Activated T-helper 1 cell treated with anti-CD3 and anti-CD28 coated beads, Interleukin-12 subunit alpha, Interleukin-12 subunit beta, Interleukin-2, Interleukin-4 antibody, amounts not matched to agents 30 ng/mL and 10 ng/mL and 1 ng/mL, durations not matched to agents 14 hours and 24 hours and 36 hours (primary cell): Measurements from ENCODE around the gene SNRPA1. TPM values are rescaled to one million over a fixed set of nuclear protein-coding genes. Genes with fewer than 3 reads are reported as not detected.

Experiments
- DNase-seq: peaks from one replicate; pipeline ENCODE4 v3.0.0; 2021; ENCODE audit warnings: low spot score
- H3K27ac Mint-ChIP-seq: one replicate; pipeline ENCODE4 v1.8.0; 2021; ENCODE audit warnings: mild to moderate bottlenecking, mixed read lengths
- H3K27me3 Mint-ChIP-seq: one replicate; pipeline ENCODE4 v1.8.0; 2022; ENCODE audit warnings: mild to moderate bottlenecking, moderate library complexity, mixed read lengths; ENCODE audit not compliant: insufficient read depth
- H3K36me3 Mint-ChIP-seq: one replicate; pipeline ENCODE4 v1.8.0; 2021; ENCODE audit warnings: low read depth, mixed read lengths
- H3K4me1 Mint-ChIP-seq: one replicate; pipeline ENCODE4 v1.8.0; 2021; ENCODE audit warnings: low read depth, mixed read lengths
- H3K4me3 Mint-ChIP-seq: one replicate; pipeline ENCODE4 v1.8.0; 2021; ENCODE audit warnings: mild to moderate bottlenecking, moderate library complexity, mixed read lengths
- H3K9me3 Mint-ChIP-seq: one replicate; pipeline ENCODE4 v1.8.0; 2021; ENCODE audit warnings: mixed read lengths
- intact Hi-C: fragments of 100-400 bp; cut with micrococcal nuclease; formaldehyde crosslinking; loops from one replicate; pipeline ENCODE4 v1.15.1; 2024
- total RNA-seq: library from RNA; stranded (reverse); gene quantifications from 2 replicates; pipeline ENCODE4 v1.2.3, GENCODE V29; 2022

The SNRPA1 gene
- total RNA-seq, 1 donor from 2014 or later = 184 TPM

DNA sequence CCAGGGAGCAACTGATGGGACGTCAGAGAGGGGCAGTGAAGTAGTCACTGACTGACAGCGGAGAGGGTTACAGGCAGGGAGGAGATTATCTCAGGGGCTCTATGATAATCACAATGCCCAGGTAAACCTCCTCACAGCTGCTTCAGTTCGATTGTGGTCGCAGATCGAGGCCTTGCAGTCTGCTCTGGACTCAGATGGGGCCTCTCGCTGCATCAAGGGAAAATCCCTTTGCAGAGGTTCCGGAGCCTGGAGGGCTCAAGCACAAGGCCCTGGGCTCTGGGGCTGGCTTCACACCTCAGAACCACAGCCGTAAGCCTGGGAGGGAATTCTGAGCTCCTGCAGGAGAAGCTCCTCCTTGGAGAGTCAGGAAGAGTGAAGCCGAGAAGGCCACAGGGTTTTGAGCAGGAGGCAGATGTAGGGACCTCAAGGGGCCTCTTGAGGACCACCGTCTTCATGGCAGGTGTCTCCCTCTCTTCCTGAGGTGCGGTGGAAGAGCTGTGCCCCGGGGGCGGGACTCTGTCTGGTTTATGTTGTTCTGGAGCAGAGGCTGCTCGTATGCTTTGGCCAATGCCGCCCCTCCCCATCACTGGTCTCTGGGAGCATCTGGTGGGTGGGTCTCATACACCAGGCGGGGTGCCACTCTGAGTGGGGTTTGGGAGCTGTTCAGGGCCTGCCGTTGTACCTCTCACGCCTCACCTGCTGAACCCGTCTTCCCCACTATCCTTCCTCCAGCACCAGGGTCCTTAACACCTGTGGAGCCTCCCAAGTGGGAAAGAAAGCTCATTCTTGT is 19.5 kb upstream of the SNRPA1 start:
- no peak overlapping the region for H3K4me3 Mint-ChIP-seq
- intact Hi-C loops = no loop called here
- H3K9me3 Mint-ChIP-seq = no peaks in the 10 kb centered on the region
- no peaks in the 10 kb centered on the region for H3K4me1 Mint-ChIP-seq
- H3K36me3 Mint-ChIP-seq = no peaks in the 10 kb centered on the region
- peaks cover 4% of the 10 kb centered on the region for H3K27me3 Mint-ChIP-seq
- no peak overlapping the region for H3K27ac Mint-ChIP-seq
- no peak for DNase-seq

DNA sequence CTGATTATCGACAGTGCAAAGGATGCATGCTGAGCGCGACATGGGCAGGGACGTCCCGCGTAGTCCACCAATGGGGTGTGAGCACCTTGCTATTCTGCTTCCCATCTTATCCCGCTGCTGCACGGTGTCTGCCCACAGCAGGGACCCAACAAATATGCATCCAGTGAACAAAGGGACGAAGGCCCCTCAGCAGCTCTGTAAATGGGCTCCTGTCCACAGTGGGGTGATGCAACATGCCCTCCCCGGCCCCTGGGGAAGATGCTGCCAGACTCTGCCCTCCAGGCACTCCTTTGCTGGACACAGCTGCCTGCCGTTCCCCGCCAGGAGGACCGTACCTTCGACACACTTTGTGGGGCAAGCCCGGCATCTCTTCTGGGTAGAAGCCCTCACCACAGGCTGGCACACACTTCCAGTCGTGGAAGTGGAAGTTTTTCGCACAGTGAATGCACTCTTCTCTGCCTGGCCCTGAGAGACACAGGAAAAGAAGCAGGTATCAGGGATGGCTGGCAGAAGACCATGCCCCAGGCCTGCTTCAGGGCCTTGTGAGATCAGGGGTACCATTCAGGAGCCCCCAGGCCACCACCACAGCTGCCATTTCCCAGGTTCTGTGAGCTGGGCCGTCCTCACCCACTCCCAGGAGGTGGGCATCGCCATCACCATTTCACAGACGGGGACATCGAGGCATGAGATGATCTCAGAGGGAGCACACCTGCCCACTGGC is 18.2 kb upstream of the SNRPA1 start:
- H3K27me3 Mint-ChIP-seq = no peaks in the 10 kb centered on the region

DNA sequence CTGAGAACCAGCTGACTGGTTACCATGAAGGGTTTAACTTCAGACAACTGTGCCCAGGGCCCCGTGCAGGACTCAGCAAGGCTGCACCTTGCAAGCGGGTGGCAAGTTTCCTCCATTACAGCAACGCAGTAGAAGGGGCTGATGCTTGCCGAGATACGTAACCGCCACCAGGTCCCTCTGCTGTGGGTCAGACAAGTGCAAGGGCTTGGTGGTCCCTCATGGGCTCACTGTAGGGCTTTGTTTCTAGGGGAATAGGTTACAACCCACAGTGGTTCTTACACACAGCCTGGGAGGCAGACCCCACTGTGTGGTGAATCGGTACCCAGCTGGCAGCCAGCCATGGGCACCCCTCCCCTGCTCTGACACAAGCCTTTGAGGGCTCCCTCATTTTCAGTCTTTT is 15.5 kb upstream of the SNRPA1 start:
- no peaks in the 10 kb centered on the region for H3K36me3 Mint-ChIP-seq
- no peaks in the 10 kb centered on the region for H3K9me3 Mint-ChIP-seq
- no peak overlapping the region for H3K27ac Mint-ChIP-seq
- H3K4me3 Mint-ChIP-seq = no peak overlapping the region
- no peaks in the 10 kb centered on the region for H3K4me1 Mint-ChIP-seq
- H3K27me3 Mint-ChIP-seq = no peaks in the 10 kb centered on the region
- intact Hi-C loops = no loop called here
- DNase-seq = no peak

More for the DNA sequence above, 18.2 kb upstream of the SNRPA1 start:
- H3K27ac Mint-ChIP-seq = no peak overlapping the region
- intact Hi-C loops = no loop called here
- H3K36me3 Mint-ChIP-seq = no peaks in the 10 kb centered on the region
- H3K4me3 Mint-ChIP-seq = no peak overlapping the region
- H3K9me3 Mint-ChIP-seq = no peaks in the 10 kb centered on the region
- DNase-seq = no peak
- no peaks in the 10 kb centered on the region for H3K4me1 Mint-ChIP-seq

DNA sequence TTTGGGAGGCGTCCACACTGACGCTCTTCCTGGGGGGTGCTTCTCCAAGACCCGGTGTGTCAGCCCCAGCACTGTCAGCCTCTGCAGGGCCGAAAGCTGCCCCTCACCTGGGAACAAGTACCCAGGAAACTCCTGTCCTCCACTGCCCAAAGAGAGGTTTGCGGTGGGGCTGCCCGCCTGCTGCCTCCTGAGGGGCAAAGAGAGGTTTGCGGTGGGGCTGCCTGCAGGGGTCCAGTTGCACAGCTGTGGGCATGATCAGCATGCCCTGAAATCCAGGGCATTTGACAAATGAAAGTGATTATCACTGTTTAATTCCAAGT is 15.1 kb upstream of the SNRPA1 start:
- Mint-ChIP-seq H3K27ac (no peak overlapping the region), H3K4me1 (no peaks in the 10 kb centered on the region), H3K36me3 (no peaks in the 10 kb centered on the region), H3K27me3 (no peaks in the 10 kb centered on the region), H3K4me3 (no peak overlapping the region), H3K9me3 (no peaks in the 10 kb centered on the region)
- intact Hi-C loops = no loop called here
- no peak for DNase-seq

DNA sequence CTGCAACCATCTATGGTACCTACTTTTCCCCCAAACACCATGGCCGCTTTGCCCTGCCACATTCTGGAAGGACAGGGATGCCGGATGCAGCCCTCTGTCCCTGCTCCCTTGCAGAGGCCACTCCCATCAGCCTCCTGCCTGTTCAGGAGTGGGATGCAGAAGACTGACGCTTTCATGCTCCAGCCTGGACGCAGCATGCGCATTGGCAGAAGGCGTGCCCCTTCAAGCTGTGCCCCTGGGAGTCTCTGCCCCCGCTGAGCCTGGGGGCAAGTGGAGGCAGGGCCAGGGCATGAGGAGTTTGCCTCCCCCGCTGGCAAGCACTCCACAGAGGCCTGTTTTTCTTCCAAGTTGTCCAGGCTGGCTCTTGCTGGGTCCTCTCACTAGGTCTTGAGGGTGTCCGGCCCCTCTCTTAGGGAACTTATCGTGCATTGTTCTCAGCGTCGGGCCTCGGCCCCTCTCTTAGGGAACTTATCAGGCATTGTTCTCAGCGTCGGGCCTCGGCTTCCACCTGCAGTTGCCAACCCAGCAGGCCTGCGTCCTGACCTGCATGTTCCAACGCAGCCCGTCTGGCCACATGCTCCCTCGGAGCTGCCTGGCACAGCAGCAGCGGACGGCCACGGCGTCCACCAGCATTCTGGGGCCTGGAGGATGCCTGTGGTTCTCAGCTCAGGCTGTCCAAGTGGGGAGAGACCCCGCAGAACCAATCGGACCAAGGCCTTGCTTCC is 14.6 kb upstream of the SNRPA1 start:
- Mint-ChIP-seq H3K27me3 (no peaks in the 10 kb centered on the region), H3K9me3 (no peaks in the 10 kb centered on the region), H3K27ac (no peak overlapping the region), H3K36me3 (no peaks in the 10 kb centered on the region), H3K4me1 (no peaks in the 10 kb centered on the region), H3K4me3 (no peak overlapping the region)
- DNase-seq = no peak
- intact Hi-C loops = no loop called here

DNA sequence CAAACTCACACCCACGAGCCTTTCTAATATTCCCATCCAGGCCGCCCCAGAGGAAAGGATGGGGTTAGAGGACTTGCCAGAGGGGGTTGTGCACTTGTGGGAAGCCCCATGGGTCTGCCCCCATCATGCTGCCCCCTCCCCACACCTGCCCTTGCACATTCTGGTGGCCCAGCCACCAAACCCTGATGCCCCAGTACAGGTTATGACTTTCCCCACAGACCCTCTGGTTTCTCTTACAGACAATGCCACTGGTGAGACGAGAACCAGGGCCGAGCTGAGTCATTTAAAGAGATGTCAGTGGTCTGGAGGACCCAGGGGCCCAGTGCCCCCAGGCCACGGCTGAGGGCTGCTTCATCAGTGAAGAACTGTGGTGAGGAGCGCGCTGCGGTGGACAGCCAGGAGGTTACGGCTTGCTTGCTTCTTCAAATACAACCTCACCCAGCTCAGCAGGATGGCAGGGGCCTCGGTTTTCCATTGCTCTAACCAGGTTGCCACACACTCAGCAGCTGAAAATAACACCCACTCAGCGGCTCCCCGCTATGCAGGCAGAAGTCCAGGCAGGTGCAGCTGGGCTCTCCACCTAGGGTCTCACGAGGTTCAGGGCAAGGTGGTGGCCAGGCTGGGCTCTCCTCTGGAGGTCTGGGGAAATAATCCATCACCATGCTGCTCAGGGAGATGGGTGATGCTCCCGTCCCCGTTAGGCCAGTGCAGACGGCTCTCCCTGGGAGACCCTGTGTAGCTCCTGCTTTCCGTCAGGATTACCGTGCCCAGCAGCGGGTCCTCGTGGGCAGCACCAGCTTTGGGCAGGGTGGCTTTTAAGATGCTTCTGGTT is 13.8 kb upstream of the SNRPA1 start:
- no peaks in the 10 kb centered on the region for H3K36me3 Mint-ChIP-seq
- intact Hi-C loops = no loop called here
- DNase-seq = no peak
- no peaks in the 10 kb centered on the region for H3K27me3 Mint-ChIP-seq
- no peaks in the 10 kb centered on the region for H3K4me1 Mint-ChIP-seq
- H3K4me3 Mint-ChIP-seq = no peak overlapping the region
- no peaks in the 10 kb centered on the region for H3K9me3 Mint-ChIP-seq
- no peak overlapping the region for H3K27ac Mint-ChIP-seq

DNA sequence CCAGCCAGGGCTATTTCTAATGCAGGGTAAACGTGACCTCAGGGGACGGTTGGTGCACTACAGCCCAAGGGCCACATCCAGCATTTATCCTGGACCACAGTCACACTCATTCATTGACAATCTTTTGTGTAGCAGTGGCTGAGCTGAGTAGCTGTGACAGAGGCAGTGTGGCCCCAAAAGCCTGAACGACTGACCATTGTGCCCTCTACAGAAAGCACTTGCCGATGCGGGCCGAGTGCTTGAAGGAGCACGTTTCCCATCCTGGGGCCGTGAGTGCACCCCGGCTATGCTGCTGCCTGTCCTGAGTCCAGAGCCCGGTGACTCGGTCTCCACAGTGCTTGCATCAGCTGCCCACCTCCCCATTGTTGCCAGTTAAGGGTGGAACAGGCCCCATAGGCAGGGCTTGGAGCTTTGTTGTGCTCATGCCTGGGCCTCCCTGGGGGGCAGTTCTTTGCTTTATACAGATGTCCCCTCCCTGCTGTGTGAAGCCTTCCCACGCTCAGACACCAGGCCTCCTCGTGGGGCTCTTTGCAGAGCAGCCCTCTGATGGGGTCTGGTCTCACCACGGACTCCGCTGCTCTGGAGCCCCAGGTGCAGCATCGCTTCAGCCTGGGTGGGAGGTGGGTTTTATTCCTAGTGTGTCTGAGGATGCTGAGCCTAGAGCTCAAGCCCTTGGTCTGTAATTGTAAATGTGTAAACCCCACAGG is 13.0 kb upstream of the SNRPA1 start:
- H3K4me3 Mint-ChIP-seq = no peak overlapping the region
- H3K27me3 Mint-ChIP-seq = no peaks in the 10 kb centered on the region
- DNase-seq = no peak
- no peaks in the 10 kb centered on the region for H3K9me3 Mint-ChIP-seq
- intact Hi-C loops = no loop called here
- no peaks in the 10 kb centered on the region for H3K36me3 Mint-ChIP-seq
- H3K27ac Mint-ChIP-seq = no peak overlapping the region
- no peaks in the 10 kb centered on the region for H3K4me1 Mint-ChIP-seq

DNA sequence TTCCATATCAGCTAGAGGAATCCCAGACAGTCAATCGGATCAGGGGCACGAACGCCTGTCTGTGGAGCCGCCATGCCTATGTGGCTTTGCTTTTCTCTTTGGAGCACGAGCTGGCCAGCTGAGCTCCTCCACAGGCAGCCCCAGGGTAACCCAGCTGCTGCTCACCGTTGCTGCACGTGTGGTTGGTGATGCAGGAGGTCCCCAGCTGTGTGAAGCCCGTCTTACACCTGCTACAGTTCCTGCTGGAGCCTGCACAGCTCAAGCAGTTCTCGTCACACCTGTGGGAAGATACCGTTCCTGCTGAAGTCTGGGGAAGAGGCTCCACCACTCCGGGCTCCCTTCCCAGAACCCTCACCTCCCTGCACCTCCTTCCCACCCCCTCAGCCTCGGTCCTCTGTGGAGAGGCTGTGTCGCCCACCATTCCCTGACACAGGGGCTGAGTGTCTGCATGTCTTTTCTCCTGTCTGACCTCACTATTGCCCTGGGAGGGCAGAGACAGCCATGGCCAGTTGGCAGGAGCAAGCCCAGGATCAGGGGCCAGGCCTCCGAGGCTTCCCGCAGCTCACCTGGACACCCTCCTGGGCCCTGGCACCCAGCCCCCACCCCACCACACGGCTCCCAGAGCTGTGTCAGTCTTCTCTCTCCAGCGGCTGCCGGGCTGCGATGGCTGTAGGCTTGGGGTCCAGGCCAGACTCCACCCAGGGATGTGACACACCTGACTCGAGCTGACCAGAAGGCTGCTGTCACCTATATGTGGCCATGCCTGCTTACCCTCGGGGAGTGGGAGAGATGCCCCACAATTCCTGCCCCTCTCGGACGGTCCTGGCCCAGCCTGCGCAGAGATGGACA is 12.2 kb upstream of the SNRPA1 start:
- intact Hi-C loops = no loop called here
- DNase-seq = no peak
- Mint-ChIP-seq H3K36me3 (no peaks in the 10 kb centered on the region), H3K9me3 (no peaks in the 10 kb centered on the region), H3K4me3 (no peak overlapping the region), H3K27ac (no peak overlapping the region), H3K27me3 (no peaks in the 10 kb centered on the region), H3K4me1 (no peaks in the 10 kb centered on the region)

DNA sequence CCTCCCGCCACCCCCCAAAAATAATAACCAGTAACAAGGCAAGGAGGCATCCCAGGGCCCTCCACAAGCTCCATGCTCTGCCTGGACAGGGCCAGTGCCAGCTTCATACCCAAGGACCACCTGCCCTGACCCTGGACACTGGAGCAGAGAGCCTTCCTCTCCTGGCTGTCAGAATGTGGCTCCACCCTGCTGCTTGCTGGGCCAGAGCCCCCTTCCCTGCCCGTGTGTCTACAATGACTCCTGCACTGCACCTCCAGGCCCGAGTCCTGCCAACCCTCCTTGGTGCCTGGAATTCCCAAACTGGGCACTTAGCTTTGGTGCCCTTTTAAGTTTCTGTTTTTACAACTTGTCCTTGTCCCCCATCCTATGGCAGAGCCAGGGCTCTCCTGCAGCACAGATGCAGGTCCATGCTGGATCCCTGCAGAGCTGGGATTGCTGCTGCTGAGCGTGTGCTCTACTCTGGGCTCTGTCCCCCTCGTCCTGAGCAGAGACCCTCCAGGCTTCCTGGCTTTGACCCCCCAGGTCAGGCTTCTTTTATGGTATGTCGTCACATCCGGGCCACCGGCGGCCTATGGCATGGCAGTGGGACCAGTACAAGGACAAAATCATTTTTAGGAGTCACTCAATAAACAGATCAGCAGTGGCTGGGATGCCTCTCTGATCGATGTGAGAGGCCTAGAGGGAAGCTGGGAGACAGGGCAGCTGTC is 11.4 kb upstream of the SNRPA1 start:
- Mint-ChIP-seq H3K4me3 (no peak overlapping the region), H3K9me3 (no peaks in the 10 kb centered on the region), H3K27me3 (no peaks in the 10 kb centered on the region), H3K36me3 (no peaks in the 10 kb centered on the region), H3K27ac (no peak overlapping the region), H3K4me1 (no peaks in the 10 kb centered on the region)
- intact Hi-C loops = no loop called here
- no peak for DNase-seq

DNA sequence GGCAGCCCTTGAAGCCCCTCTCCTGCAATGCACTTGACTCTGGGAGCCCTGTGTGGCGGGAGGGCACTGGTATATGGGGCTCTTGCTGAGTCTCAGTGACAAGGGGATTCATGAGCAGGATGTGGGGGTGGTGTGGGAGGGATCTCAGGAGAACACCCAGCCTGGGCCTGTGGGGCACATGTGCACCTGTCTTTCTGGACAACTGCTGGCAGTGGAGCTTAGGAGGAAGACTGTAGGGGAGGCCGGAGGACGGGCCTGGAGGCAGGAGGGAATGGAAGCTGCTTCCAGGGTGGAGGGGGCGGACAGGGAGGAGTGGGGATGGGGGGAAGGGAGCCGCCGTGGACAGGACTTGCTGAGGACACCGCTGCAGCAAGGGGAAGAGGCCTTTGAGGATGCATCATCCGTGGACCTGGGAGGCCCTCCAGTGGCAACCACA is 10.8 kb upstream of the SNRPA1 start:
- Mint-ChIP-seq H3K4me1 (no peaks in the 10 kb centered on the region), H3K9me3 (no peaks in the 10 kb centered on the region), H3K27me3 (no peaks in the 10 kb centered on the region), H3K27ac (no peak overlapping the region), H3K36me3 (no peaks in the 10 kb centered on the region), H3K4me3 (no peak overlapping the region)
- intact Hi-C loops = no loop called here
- no peak for DNase-seq

DNA sequence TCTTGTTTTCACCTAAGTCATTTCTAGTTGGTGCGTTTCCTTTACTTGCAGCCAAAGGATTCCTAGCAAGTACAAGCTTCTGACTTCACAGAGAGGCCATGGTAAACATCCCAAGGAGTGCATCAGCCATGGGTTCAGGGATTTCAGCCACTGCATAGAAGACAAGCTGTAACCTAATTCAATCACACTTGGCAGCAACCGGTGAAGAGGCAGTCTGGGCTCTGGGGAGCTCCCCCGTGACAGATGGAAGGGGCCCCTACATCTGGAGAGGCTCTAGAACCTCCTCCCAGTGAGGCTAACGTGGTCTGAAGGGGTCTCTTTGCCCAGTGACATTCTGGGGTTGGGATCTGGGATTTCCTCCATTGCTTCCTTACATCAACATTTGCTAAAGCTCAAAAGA is 8.4 kb upstream of the SNRPA1 start:
- Mint-ChIP-seq H3K27me3 (no peaks in the 10 kb centered on the region), H3K36me3 (no peaks in the 10 kb centered on the region), H3K27ac (no peak overlapping the region), H3K9me3 (no peaks in the 10 kb centered on the region), H3K4me3 (no peak overlapping the region), H3K4me1 (no peaks in the 10 kb centered on the region)
- intact Hi-C loops = no loop called here
- DNase-seq = no peak
